Muscle of leg (tissue), 11 donors: ENCODE results near the gene MDK. TPM values are rescaled to one million over a fixed set of nuclear protein-coding genes. Genes with fewer than 3 reads are reported as not detected.

Source experiments
- DNase-seq: peaks from one replicate; pipeline ENCODE4 v3.0.0; 2013
- H3K27ac ChIP-seq: one replicate; pipeline ENCODE4 v1.5.1; 2013; ENCODE audit warnings: mild to moderate bottlenecking, low read length, control low read depth
- H3K27me3 ChIP-seq: one replicate; pipeline ENCODE4 v1.6.1; 2013; ENCODE audit warnings: low read length; ENCODE audit not compliant: control insufficient read depth, insufficient read depth
- H3K36me3 ChIP-seq: one replicate; pipeline ENCODE4 v1.6.1; 2013; ENCODE audit warnings: low read length; ENCODE audit not compliant: control insufficient read depth, insufficient read depth
- H3K4me1 ChIP-seq: one replicate; pipeline ENCODE4 v1.6.1; 2013; ENCODE audit warnings: low read length; ENCODE audit not compliant: control insufficient read depth, insufficient read depth
- H3K4me3 ChIP-seq: one replicate; pipeline ENCODE4 v1.5.1; 2013; ENCODE audit warnings: low read length, control low read depth
- H3K9me3 ChIP-seq: replicated peaks from 2 replicates; pipeline ENCODE4 v1.6.1; 2013; ENCODE audit warnings: low read depth, low read length; ENCODE audit not compliant: control insufficient read depth
- WGBS: methylation state at CpG from one replicate; pipeline ENCODE4 v1.1.5; 2013; ENCODE audit warnings: missing lambda C conversion rate; ENCODE audit not compliant: insufficient coverage; 5-methylcytosine and 5-hydroxymethylcytosine counted together
- polyA plus RNA-seq, 8 donors: library from polyadenylated mRNA; unstranded; fragments of 120-200 nt; gene quantifications; one replicate each; pipeline versions ENCODE4 v1.2.1 to v1.2.3, GENCODE V29; 2013; ENCODE audit warnings: inconsistent platforms in 1 of 8, low replicate concordance in 1 of 8; ENCODE audit not compliant: insufficient read length in 8 of 8, insufficient read depth in 1 of 8
- total RNA-seq: library from RNA; stranded (reverse); fragments of 120-200 nt; gene quantifications from one replicate; pipeline ENCODE4 v1.2.4, GENCODE V29; 2013

MDK gene
- total and polyA plus RNA-seq, 9 donors, result 132 to 317 (median 237) TPM

DNA sequence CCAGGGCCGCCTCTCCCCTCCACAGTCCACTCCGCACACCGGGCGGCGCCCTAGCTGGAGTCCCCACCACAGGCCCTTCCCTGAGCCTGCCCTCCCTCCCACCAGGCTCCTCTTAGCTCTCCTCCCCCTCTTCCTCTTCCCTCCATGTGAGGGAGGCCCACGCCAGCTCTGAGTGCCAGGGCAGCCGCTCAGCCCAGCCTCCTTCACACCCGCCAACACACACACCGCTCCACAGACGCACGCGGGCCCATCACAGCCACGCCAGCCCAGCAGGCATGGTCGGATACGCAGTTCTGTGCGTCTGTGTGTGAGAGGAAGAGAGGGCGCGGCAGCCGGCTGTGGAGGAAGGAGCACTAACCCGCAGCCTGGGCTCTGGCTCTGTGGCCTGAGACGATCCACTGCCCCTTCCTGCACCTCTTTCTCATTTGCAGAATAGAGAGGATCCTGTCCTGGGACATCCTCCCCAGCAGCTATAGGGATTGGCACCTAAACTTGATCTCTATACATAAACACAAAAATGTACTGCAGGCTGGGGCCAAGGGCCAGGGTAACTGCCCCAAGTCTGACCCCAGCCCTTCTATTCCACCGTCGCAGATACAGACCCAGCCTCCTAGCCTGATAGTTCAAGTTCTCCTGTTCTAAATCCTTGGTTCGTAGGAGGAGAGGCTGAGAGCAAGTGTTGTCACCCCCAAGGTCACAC lies 6.6 kb downstream of the MDK start:
- DNase-seq, result peak; percentile 14
- Histone ChIP-seq H3K36me3 (peaks cover 7% of the 10 kb centered on the region), H3K27me3 (peaks cover 63% of the 10 kb centered on the region), H3K4me3 (no peak overlapping the region), H3K9me3 (no peaks in the 10 kb centered on the region), H3K4me1 (peaks cover 30% of the 10 kb centered on the region), H3K27ac (no peak overlapping the region)
- 6% methylated on average over 8 of the region's 24 CpGs for WGBS

- H3K9me3 ChIP-seq, result no peaks in the 10 kb centered on the region
- no peak overlapping the region for H3K27ac ChIP-seq
- DNase-seq, result no peak
- H3K27me3 ChIP-seq, result peaks cover 65% of the 10 kb centered on the region
- H3K36me3 ChIP-seq, result peaks cover 1% of the 10 kb centered on the region
- H3K4me1 ChIP-seq, result peaks cover 33% of the 10 kb centered on the region
- 3% methylated on average over 16 of the region's 21 CpGs for WGBS
- H3K4me3 ChIP-seq, result no peak overlapping the region
Observed at GRCh38 chr11:46388619-46389449, 7.4 kb downstream of the MDK start.

DNA sequence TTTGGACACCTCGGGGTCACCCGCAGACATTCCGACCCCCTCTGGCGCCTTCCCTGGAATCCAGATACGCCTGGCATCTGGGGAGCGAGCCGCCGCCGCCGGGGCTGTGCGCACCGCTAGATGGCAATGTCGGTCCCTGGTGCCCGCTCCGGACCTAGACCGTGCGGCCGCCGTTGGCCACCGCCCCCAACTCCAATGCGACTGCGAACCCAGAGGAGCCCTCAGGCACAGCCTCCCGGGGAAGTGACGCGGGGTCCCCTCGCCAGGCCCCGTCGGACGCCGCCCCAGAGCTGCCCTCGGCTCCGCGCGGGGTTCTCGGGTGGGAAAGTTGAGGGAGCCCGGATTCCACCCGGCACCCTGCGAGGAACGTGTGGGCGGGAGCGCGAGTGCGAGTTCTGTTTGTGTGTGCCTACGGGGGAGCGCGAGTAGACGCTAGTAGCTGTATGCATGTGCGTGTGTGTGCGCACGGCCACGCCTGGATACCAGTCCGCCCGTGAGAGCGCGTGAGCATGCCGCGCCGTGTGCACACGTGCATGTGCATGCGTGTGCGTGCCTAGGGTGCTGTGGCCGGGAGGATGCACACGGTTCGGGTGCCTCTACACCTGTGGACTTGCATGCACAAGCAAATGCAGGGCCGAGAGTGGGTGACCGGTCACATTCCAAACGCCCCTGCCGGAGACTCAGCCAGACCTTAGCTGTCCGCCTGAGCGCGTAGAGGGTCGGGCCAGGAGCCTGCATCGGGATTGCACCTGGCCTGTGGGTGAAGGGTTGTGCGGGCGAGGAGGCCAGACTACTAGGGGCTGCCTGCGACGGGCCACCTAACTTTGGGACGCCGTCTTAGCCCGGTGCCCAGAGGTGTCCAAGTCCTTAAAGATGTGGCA lies 8.2 kb downstream of the MDK start:
- 2% methylated on average over 74 of the region's 80 CpGs for WGBS
- Histone ChIP-seq H3K4me3 (peak overlapping the region; percentile 42), H3K36me3 (no peaks in the 10 kb centered on the region), H3K27ac (no peak overlapping the region), H3K4me1 (peaks cover 33% of the 10 kb centered on the region), H3K9me3 (no peaks in the 10 kb centered on the region), H3K27me3 (peaks cover 65% of the 10 kb centered on the region)
- peak; percentile 64 for DNase-seq

GRCh38 chr11:46390331-46391171 lies 9.1 kb downstream of the MDK start:
- DNase-seq, result no peak
- H3K9me3 ChIP-seq, result no peaks in the 10 kb centered on the region
- no peak overlapping the region for H3K27ac ChIP-seq
- no peak overlapping the region for H3K4me3 ChIP-seq
- H3K4me1 ChIP-seq, result peaks cover 33% of the 10 kb centered on the region
- H3K36me3 ChIP-seq, result no peaks in the 10 kb centered on the region
- H3K27me3 ChIP-seq, result peaks cover 65% of the 10 kb centered on the region
- WGBS, result 6% methylated on average over 45 of the region's 49 CpGs

DNA sequence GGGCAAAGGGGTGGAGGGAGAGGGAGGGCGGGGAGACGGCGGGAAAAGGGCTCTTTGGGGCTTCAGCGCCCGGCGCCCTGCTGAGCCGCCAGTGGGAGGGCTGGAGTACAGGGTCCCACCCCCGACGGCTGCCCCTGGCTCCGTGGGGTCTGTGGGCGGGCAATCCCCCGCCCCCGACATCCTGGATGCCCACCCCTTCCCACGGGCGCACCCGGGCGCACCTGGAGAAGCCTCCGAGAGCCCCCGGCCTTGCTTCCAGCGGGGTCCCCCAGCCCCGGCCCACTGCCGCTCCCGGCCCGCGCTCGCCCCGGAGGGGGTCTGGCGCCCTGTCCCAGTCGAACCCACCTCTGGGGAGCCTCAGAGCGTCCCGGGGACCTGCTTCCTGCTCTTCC lies 9.7 kb downstream of the MDK start:
- Histone ChIP-seq H3K27ac (no peak overlapping the region), H3K36me3 (peaks cover 5% of the 10 kb centered on the region), H3K27me3 (peaks cover 62% of the 10 kb centered on the region), H3K4me1 (peaks cover 33% of the 10 kb centered on the region), H3K4me3 (no peak overlapping the region), H3K9me3 (no peaks in the 10 kb centered on the region)
- 1% methylated on average over 30 of the region's 31 CpGs for WGBS
- no peak for DNase-seq

DNA sequence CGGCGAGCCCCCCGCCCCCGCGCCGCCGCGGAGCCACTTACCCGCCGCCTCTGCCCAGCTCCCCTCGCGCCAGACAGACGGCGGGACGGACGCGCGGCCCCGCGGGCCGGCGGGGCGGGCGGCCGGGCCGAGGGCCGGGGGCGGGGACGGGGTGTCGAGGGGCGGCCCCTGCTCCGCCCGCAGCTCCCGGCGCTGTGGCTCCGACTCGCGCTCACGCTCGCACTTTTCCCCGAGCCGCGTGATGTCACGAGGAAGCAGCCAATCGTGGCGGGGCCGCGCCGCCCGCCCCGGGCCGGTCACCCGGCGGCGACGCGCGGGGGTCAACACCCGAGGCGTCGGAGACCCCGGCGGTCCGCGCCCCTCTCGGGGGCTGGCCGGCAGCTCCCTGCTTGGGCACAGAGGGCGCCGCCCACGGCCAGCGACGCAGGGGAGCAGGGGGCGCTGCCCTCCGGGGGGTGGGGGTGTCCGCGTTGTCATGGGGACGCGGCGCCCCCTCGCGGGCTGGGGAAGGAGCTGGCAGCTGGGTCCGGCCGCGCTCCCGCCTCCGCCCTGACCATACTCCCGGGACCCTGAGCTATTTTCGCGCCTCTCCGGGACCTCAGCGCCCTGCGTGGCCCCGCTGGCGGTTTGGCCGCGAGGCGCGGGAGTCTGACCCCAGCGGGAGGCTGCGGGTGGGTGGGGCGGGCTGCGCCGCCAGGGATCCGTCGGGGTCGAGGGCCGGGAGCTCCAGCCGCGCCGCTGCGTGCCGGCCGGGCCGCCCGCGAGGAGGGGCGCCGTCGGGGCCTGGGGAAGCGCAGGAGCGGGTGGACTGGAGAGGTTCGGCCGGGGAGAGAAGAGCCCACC lies 10.3 kb downstream of the MDK start, which contains the start of gene CHRM4:
Gene CHRM4, minus strand, starts transcription at position 199 of the 843 bp plus-strand sequence. CDS start 5,219 bp downstream, outside the sequence.
- peak within 1 kb of the TSS; percentile 18 for H3K4me3 ChIP-seq
- H3K9me3 ChIP-seq, result no peaks in the 10 kb centered on the region
- H3K36me3 ChIP-seq, result peaks cover 10% of the 10 kb centered on the region
- DNase-seq, result peak; percentile 47
- peaks cover 33% of the 10 kb centered on the region for H3K4me1 ChIP-seq
- peaks cover 56% of the 10 kb centered on the region for H3K27me3 ChIP-seq
- H3K27ac ChIP-seq, result no peak within 1 kb of the TSS
- WGBS, result under 1% methylated on average over 123 of the region's 123 CpGs

DNA sequence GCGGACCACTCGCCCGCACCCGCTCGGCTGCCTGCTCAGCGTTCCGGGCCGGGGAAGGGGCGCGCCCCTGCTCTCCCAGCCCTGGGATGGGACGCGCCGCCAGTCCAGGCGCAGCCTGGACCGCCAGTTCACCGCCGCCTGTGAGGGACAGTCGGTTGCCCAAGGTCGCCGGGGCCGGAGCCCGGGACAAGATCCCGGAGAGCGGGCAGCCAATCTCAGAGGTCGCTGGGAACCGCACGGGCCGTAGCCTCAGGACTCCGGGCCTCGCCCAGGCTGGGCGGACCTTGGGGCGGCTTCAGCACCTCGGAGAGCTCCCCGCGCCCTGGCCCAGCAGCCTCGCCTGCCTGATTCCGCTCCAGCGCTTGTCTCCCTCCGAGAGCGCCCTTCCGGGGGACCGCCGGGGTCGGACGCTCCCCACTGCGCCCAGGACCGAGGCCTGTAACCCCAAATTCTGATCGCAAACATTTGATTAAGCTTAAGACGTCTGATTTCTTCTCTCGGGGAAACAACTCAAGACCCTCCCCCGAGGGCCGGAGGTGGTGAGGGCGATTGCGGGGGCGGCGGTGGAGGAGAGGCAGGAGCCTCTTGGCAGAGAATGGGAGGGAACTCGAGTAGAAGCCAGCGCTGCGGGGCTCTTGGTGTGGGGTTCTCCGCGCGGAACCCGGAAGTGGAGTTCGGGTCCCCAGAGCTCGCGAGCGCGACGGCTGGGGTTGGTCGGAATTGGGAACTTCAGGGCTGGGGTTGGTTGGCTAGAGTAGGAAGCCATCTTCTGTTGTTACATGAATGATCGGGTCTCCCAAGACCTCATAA lies 11.2 kb downstream of the MDK start:
- WGBS, result under 1% methylated on average over 50 of the region's 71 CpGs
- peak overlapping the region; percentile 18 for H3K4me3 ChIP-seq
- no peaks in the 10 kb centered on the region for H3K9me3 ChIP-seq
- DNase-seq, result peak; percentile 91
- H3K36me3 ChIP-seq, result peaks cover 18% of the 10 kb centered on the region
- no peak overlapping the region for H3K27ac ChIP-seq
- peaks cover 32% of the 10 kb centered on the region for H3K4me1 ChIP-seq
- H3K27me3 ChIP-seq, result peaks cover 47% of the 10 kb centered on the region

DNA sequence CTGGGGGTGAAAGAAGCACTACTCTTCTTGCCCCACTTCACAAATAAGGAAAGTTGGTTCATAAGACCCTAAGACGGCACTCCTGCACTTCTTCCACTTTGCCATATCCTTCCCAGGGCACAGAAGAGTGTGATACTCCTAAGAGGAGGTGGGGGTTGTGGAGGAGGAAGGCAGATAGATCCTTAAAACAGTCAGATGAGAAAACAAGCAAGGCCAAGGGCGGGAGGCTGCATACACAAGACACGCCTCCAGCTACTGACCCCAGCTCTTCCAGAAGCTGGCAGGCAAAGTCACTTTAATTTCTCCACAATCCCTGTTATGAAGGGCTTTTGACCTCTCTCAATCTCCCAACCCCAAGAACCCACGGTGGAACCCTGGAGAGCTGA lies 11.8 kb downstream of the MDK start:
- H3K27me3 ChIP-seq, result peaks cover 41% of the 10 kb centered on the region
- WGBS, result no CpG with 5 or more reads among the region's 4 CpGs
- peaks cover 24% of the 10 kb centered on the region for H3K36me3 ChIP-seq
- no peak for DNase-seq
- H3K27ac ChIP-seq, result no peak overlapping the region
- H3K4me3 ChIP-seq, result no peak overlapping the region
- H3K4me1 ChIP-seq, result peaks cover 27% of the 10 kb centered on the region
- H3K9me3 ChIP-seq, result no peaks in the 10 kb centered on the region
